ENCODE measurements around the gene ARMH3. TPM values are rescaled to one million over a fixed set of nuclear protein-coding genes. Genes with fewer than 3 reads are reported as not detected.

Gene ARMH3
- total and polyA plus RNA-seq, 2 experiments from 2014 or later, result 8.7 to 11.1 TPM

GRCh38 chr10:101958691-101959090, 97.3 kb downstream of the ARMH3 start:
- no peak for DNase-seq (ENCODE audit: low spot score)
- peaks cover 4% of the 10 kb centered on the region; the same call in 2 of the 3 replicates for H3K36me3 Mint-ChIP-seq (ENCODE audit: low read depth)
- no peak for ATAC-seq
- 0 out of 2 replicates have a peak, but pooled peaks cover 3% of the 10 kb centered on the region for H4K20me1 ChIP-seq (replicated peaks; ENCODE audit: insufficient read depth)
- no peaks in the 10 kb centered on the region for H3K9me3 Mint-ChIP-seq
- no peak overlapping the region; the same call in 1 of the 2 replicates for H3K27ac Mint-ChIP-seq
- H2AFZ ChIP-seq, result no peak overlapping the region
- no peaks in the 10 kb centered on the region for H3K79me2 ChIP-seq (replicated peaks; ENCODE audit: insufficient read depth)
- peaks cover 2% of the 10 kb centered on the region for H3K27me3 Mint-ChIP-seq (ENCODE audit: insufficient read depth, low read depth, poor library complexity)
- H3K4me1 Mint-ChIP-seq, result no peaks in the 10 kb centered on the region; the same call in 2 of the 3 replicates
- no peak overlapping the region for H3K4me3 Mint-ChIP-seq
- no peaks in the 10 kb centered on the region for H3K9me2 ChIP-seq (ENCODE audit: insufficient read depth)
- no peak overlapping the region for H3K27ac ChIP-seq (ENCODE audit: low read depth)
- no peaks in the 10 kb centered on the region for H3K4me1 ChIP-seq (ENCODE audit: insufficient read depth)
- TF ChIP-seq ZNF462 (CRISPR knock-in tag; IDR thresholded peaks at IDR 0.05) (no peak), POLR2AphosphoS5 (IDR thresholded peaks at IDR 0.05; ENCODE audit: low read depth) (no peak), REST (IDR thresholded peaks at IDR 0.05; ENCODE audit: unreplicated experiment) (no peak), ZNF114 (CRISPR knock-in tag; IDR thresholded peaks at IDR 0.05) (no peak), EZH2phosphoT487 (IDR thresholded peaks at IDR 0.05; ENCODE audit: unreplicated experiment) (no peak), EZH2 (IDR thresholded peaks at IDR 0.05; ENCODE audit: low read depth, unreplicated experiment) (no peak)
- TF ChIP-seq, protein P1, sequence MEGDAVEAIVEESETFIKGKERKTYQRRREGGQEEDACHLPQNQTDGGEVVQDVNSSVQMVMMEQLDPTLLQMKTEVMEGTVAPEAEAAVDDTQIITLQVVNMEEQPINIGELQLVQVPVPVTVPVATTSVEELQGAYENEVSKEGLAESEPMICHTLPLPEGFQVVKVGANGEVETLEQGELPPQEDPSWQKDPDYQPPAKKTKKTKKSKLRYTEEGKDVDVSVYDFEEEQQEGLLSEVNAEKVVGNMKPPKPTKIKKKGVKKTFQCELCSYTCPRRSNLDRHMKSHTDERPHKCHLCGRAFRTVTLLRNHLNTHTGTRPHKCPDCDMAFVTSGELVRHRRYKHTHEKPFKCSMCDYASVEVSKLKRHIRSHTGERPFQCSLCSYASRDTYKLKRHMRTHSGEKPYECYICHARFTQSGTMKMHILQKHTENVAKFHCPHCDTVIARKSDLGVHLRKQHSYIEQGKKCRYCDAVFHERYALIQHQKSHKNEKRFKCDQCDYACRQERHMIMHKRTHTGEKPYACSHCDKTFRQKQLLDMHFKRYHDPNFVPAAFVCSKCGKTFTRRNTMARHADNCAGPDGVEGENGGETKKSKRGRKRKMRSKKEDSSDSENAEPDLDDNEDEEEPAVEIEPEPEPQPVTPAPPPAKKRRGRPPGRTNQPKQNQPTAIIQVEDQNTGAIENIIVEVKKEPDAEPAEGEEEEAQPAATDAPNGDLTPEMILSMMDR (conservative IDR thresholded peaks at IDR 0.05; ENCODE audit: low read depth in 2 of 2), result no peak
- no peak overlapping the region for H3K4me2 ChIP-seq
- H3F3A ChIP-seq (replicated peaks; ENCODE audit: low read depth), result no peaks in the 10 kb centered on the region
- no peak overlapping the region for H3K4me3 ChIP-seq
- H3K27me3 ChIP-seq (ENCODE audit: insufficient read depth), result no peaks in the 10 kb centered on the region
- no peaks in the 10 kb centered on the region for H3K36me3 ChIP-seq (ENCODE audit: insufficient read depth)
